MM.1S (cell line): Measurements from ENCODE around the gene ZBTB43.

ENCODE experiments used
- CTCF ChIP-seq: fragments of 300-600 bp; sonication (generic); IDR thresholded peaks from 2 replicates; pipeline ENCODE4 v1.5.1; 2016; ENCODE audit warnings: antibody characterized with exemption, low read length, mixed read lengths
- EZH2 ChIP-seq: fragments of 300-600 bp; sonication (generic); optimal IDR thresholded peaks from 2 replicates; pipeline ENCODE3; 2017; ENCODE audit warnings: low read depth, mild to moderate bottlenecking, antibody characterized with exemption, low read length, mixed read lengths
- EZH2phosphoT487 ChIP-seq: fragments of 300-600 bp; sonication (generic); IDR thresholded peaks from 2 replicates; pipeline ENCODE4 v1.6.1; 2018; ENCODE audit warnings: antibody characterized with exemption, low read length

GRCh38 chr9:126860757-126861466, 56.1 kb downstream of the ZBTB43 start:
- TF ChIP-seq CTCF (no peak), EZH2 (no peak), EZH2phosphoT487 (no peak)
